Measurements from ENCODE around the gene RNF157.

The RNF157 gene

DNA sequence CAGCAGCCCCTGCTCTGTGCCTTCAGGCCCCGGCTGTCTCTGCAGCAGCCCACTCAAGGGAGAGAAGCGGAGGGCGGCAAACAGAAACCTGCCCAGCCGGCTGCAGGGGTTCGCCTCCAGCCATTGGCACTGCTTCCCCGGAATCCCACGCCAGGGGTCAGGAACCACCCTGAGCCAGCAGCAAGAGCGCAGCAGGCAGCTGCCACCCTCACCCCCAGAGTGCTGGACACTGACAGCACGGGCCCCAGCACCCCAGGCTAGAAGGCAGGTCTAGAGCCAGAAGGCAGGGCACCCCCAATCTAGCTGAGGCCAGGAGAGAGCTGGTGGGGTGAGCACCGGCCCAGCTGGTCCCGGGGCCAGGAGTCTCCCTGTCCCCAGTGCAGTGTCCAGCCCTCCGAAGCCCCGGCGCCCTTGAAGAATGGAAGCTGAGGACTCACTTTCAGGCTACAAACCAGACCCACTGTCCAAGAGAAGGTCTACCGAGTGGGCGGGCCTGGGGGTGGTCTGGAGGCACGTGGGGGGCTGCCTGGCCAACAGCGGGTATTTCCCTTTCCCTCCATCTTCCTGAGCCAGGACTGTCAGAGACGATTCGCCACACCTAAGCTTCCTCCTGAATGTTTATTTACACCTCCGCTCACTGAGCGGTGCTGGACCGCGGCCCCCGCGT is 33.3 kb upstream of the RNF157 start:
- H3K4me3 ChIP-seq (ENCODE audit: low read depth, low read length), result no peak overlapping the region
- no peak for DNase-seq (ENCODE audit: low read depth)

DNA sequence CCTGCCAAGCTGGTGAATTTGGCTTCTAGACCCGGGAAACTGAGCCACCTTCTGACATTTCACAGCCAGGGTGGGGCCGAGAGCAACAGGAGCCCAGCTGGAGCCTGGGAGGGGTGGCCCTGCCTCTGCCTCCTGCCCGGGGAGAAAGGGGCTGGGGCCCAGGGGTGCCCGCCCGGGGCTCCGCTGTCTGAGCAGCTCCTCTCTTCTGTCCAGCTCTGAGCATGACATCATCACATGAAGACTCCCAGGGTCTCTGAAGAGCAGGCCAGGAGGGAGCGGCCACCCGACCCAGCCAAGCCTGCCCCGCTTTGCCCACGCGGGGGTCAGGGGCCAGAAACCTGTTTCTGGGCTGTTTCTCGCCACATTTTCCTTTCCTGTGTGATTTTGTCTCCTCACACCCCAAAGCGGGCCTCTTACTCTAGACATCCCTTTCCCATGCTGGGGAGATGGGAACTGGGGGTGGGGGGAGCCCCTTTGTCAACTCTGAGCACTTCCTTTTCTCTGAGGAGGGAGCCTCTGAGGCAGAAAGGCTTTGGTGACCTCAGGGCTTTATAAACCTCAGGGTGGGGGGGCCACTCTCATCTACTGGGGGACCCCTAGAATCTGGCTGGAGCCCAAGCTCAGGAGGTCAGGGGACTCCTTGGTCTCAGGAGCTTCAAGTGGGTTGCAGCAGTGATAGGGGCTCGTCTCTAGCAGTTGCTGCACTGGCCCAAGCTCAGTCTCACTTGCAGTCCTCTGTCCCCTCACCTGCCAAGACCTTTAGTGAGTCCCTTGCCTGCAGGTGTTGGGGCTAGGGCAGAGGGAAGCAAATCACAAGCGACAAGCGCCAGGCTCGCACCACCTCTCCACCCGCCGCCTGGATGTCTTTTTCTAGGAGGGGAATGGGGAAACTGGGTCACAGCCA is 32.5 kb upstream of the RNF157 start:
- H3K4me3 ChIP-seq (ENCODE audit: low read depth, low read length), result peak overlapping the region; percentile 95
- TF ChIP-seq, protein P1, sequence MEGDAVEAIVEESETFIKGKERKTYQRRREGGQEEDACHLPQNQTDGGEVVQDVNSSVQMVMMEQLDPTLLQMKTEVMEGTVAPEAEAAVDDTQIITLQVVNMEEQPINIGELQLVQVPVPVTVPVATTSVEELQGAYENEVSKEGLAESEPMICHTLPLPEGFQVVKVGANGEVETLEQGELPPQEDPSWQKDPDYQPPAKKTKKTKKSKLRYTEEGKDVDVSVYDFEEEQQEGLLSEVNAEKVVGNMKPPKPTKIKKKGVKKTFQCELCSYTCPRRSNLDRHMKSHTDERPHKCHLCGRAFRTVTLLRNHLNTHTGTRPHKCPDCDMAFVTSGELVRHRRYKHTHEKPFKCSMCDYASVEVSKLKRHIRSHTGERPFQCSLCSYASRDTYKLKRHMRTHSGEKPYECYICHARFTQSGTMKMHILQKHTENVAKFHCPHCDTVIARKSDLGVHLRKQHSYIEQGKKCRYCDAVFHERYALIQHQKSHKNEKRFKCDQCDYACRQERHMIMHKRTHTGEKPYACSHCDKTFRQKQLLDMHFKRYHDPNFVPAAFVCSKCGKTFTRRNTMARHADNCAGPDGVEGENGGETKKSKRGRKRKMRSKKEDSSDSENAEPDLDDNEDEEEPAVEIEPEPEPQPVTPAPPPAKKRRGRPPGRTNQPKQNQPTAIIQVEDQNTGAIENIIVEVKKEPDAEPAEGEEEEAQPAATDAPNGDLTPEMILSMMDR (IDR thresholded peaks at IDR 0.05; ENCODE audit: insufficient read depth, low read depth, low read length, missing control alignments), result no peak
- DNase-seq (ENCODE audit: low read depth), result peak; percentile 68

More for the DNA sequence above, 33.3 kb upstream of the RNF157 start:
- TF ChIP-seq, protein P1 (IDR thresholded peaks at IDR 0.05; ENCODE audit: insufficient read depth, low read depth, low read length, missing control alignments), result no peak

DNA sequence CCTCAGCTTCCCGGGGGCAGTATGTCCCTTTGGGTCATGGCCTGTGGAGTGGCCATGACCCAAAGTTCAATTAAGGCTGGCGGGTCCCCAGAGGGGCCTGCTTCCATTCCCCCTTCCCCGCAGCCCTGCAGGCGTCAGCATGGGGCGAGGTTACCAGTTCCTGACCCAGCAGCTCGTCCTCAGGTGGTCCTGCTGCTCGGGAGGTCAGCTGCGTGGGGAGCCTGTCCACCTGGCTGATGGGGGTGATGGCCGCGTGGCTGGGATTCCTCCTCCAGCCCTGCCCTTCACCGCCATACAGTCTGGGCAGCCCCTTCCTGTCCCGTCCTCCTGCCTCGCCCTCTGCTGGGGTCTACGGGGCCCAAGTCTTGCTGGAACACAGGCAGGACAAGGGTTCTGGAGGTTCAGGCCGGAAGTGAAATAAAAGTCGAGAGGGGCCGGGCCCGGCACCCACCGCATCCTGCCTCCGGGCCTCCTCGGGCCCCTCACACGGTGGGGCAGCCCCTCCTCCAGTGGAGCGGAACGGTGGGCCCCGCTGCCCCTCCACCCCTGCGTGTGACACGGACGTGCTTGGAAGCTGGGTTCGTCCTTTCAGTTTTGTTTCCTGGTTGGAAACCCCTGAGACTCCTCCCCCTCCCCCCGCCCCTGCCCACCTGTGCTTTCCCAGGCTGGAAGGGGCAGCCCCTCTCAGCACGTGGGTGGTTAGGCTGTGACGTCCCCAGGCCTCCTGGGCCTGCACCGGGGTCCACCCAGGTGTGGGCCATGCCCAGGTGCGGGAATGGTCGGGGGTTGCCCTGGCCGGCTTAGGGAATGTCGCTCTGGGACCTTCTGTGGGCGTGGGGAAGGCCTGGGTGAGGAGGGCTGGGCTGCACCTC is 31.6 kb upstream of the RNF157 start:
- TF ChIP-seq, protein P1 (IDR thresholded peaks at IDR 0.05; ENCODE audit: insufficient read depth, low read depth, low read length, missing control alignments), result peak; percentile 14
- H3K4me3 ChIP-seq (ENCODE audit: low read depth, low read length), result peak overlapping the region; percentile 95
- DNase-seq (ENCODE audit: low read depth), result peak; percentile 98

DNA sequence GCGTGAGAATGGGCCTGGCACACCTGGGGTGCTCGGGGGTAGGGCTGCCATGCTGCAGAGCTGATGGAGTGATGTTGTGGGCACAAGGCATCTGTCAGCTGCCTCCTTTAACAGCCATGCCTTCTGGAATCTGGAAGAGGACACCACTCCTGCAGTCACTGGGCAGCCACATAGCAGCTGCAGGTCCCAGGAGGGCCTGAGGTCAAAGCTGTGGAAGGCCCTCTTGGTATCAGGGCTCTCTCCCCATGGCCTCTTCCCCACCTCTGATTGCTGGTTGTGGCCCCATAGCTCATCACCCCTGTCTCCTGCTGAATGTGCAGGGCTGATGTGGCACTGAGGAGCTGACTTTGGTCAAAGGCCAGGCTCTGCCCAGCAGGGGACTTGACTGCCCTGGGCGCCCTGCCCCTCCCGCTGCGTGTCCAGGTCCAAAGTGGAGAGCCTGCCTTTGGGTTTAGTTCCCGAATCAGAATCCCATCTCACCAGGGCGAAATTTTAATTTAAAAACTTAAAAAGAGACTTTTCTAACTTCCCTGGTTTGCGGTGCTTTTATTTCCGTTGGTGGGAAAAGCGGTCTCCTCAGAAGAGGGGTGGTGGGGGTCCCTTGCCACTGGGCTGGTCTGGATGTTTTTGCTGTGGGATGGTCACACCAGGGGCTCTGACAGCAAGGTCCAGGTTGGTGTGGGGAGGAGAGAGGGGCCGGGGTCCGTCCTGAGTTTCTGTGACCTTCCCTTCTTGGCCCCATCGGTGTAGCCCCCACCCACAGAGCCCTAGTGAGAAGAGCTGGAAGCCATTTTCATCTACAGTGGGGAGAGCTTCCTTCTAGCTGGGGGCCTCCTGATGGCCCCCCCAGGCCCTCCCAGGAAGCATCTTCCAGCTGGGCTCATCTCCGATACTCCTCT is 30.7 kb upstream of the RNF157 start:
- TF ChIP-seq, protein P1 (IDR thresholded peaks at IDR 0.05; ENCODE audit: insufficient read depth, low read depth, low read length, missing control alignments), result no peak
- peak; percentile 75 for DNase-seq (ENCODE audit: low read depth)
- peak overlapping the region; percentile 95 for H3K4me3 ChIP-seq (ENCODE audit: low read depth, low read length)

DNA sequence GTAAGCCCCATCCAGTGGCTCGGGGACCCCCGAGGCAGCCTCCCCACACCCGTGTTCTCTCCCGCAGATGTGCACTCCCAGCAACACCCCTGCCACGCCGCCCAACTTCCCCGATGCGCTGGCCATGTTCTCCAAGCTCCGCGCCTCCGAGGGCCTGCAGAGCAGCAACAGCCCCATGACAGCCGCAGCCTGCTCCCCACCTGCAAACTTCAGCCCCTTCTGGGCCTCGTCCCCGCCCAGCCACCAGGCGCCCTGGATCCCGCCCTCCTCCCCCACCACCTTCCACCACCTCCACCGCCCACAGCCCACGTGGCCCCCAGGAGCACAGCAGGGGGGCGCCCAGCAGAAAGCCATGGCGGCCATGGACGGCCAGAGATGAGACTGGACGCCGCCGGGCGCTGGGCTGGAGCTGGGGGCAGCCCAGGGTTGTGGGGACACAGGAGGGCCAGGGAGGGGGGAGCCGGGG is 29.9 kb upstream of the RNF157 start:
- DNase-seq (ENCODE audit: low read depth), result peak; percentile 87
- TF ChIP-seq, protein P1 (IDR thresholded peaks at IDR 0.05; ENCODE audit: insufficient read depth, low read depth, low read length, missing control alignments), result no peak
- peak overlapping the region; percentile 95 for H3K4me3 ChIP-seq (ENCODE audit: low read depth, low read length)
